GM19239 (cell line): Measurements from ENCODE around the gene GPR143.
A peak's percentile ranks its signal among the peaks of the same experiment; 100 is the strongest.

Source experiments
- DNase-seq: peaks from one replicate; pipeline ENCODE4 v3.0.0; 2011; ENCODE audit warnings: low spot score; ENCODE audit not compliant: insufficient read length
- FAIRE-seq: peaks from 2 replicates; lab custom pipeline; 2011; peaks lifted over from hg19 to GRCh38; lab: Jason Lieb, UNC

Gene GPR143

DNA sequence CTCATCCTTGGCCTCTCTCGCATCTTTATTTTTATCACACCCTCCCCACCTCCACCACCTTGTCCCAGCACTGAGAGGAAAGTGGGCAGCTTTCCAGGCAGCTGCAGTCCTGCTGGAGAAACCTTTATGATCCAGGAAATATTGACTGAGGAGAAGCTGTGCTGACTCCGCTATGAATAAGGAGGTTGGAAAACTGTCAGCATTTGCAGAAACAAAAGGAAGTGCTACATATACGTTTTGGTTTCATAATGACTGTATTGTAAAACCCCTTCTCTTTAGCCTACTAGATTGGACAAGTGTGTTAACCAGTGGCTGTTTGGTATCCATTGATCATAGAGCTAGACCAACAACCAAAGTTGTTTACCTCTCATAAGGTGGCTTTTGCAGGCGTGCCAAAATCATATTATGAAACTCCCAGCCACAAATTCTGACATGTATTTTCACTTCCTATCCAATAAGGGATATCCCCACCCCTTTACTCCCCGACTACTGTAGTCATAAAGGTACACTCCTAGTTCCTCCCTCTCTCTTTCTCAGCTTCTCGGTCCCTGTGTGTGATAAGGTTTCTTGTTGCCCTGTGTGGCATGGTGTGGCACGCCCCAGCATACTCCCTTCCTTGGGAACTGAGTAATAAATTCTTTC is 88.4 kb downstream of the GPR143 start:
- DNase-seq, result peak; percentile 40
- FAIRE-seq, result peak; percentile 100

DNA sequence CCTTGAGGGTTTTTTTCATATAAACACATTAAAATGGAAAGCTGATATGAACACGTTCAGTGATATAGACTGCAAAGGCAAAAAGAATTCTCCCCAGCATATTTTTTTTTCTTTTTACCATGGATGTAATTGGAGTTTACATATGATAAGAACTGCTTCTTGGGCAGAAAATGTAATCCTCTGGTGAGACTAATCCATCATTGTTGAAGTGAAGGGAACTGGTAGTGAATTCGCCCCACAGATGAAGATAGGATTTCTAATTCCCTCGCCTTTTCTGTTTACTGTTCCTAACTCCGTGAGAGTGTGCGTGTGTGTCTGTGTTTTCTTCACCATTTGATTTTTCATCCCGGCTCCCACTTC is 88.9 kb downstream of the GPR143 start:
- DNase-seq (no peak), FAIRE-seq (no peak)

DNA sequence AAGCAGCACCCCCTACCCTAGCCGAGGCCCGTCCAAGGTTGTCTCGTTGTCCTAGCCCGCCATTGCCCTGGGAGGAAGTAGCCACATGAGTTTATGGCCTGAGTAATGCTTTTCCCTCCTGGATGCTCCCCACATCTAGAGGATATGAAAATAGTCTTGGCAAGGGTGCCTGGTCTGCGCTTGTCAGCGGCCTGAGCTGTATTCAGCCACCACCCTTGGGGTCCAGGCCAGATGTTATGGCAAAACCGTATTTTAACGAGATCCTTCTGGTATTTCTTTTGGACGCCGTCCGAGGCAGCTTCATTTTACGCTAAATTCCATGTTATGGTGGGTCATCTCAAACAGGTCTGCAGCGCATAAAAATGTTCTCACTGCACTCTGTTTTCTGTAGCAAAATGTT is 89.3 kb downstream of the GPR143 start:
- DNase-seq (no peak), FAIRE-seq (no peak)
